SIG-M5 (cell line): Measurements from ENCODE around the gene PDE4B.

ENCODE experiments used
- DNase-seq: peaks from one replicate; lab custom pipeline; 2025; lab: John Stamatoyannopoulos, UW

PDE4B gene

GRCh38 chr1:65792669-65793358 lies at the start of gene PDE4B:
PDE4B (plus strand) TSS chr1:65792895.
- DNase-seq: no peak

DNA sequence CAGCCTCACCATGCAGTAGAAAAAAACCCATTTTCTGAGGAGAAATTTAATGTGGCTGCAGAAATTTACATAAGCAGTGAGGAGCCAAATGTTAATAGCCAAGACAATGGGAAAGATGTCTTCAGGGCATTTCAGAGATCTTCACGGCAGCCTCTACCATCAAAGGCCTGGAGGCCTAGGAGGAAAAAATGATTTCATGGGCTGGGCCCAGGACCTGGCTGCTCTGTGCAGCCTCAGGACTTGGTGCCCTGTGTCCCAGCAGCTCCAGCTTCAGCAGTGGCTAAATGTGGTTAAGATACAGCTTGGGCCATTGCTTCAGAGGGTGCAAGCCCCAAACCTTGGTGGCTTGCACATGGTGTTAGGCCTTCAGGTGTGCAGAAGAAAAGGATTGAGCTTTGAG lies 48.0 kb upstream of the PDE4B start:
- DNase-seq: no peak

DNA sequence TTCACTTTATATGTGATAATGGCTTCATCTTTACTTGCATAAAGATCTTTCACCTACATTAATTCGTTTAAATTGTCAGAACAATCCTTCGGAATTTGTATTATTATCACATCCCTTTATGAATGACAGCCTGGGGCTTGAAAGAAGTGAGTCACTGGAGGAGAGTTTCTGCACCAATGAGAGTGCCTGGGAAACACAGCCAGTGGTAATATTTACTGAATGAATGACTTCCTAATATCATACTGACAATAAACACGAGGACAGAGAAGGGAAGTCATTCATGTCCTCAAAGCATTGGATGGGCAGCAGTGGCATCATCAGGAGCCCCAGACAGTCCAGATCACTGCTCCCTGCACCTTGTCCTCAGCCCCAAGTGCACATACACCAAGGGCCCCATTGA lies 40.7 kb upstream of the PDE4B start:
- no peak for DNase-seq

GRCh38 chr1:65756616-65757015 lies 36.1 kb upstream of the PDE4B start:
- DNase-seq: no peak

- DNase-seq: no peak
Measured at GRCh38 chr1:65757531-65757930, 35.2 kb upstream of the PDE4B start.

DNA sequence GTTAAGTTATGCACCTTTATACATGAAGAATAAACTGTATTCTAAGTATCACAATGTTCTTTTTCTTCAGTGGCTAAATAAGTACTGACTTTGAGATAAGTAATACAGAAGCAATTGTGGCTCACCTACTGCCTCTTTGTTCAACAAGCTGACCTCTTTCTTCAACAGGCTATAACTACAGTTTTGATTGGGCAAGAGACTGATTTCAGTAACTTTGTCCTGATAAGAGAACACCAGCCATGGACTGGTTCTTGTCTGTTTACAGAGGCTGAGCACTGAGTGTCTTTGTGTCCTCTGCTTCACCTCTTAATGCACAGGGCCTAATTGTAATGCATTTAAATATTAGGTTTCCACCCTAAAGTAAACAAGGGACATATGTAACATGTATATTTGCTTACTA lies 34.6 kb upstream of the PDE4B start:
- no peak for DNase-seq

GRCh38 chr1:65759516-65759915 lies 33.2 kb upstream of the PDE4B start:
- DNase-seq: no peak

DNA sequence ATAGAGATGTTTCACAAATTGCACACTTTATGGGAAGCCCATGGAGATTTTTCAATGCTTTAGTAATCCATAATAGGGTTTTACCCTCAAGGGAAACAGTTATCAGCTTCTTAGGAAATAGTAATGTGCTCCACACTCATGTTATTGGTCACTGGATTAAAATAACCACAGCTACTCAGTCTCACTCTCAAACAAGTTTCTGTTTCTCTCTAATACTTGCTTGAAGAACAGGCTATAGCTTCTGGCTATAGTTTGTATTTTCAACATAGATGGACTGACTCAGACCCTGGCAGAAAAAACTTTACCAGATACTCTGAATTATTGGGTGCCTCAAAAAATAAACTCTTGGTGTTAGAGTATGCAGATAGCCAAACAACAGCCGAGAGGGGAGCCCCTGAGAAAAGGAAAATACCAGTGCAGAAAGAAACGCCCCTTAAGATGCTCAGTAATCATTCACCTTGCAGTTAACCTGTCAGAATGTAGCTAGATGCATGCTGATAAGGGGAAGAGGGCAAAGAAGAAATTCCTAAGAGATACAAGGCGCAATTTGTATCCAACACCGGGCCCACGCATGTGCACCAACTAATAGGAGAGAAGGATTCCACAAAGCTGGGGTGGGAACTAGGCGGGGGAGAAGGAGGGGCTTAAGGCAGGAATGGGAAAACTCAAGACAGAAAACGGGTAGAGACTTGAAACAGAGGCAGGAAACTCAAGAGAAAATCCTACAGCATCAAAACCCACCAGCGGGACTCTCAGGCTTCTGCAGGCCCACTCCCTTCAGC lies 30.4 kb upstream of the PDE4B start:
- no peak for DNase-seq

DNA sequence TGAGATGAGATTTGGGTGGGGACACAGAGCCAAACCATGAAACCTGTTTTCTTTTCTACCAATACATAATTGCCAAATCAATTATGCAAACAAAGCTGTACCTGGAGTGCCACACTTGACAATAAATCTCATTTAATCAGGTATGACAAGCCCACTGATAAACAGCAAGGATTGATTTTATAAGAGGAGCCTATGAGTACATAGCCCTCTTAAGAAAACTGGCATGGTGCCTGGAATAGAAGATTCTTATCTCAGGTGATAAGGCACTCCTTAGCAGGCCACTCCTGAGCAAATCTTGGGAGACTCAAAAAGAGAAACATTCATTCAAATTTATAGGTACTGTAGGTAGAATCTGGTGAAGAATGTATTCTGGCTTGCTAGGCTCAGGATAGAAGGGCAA lies 28.6 kb upstream of the PDE4B start:
- DNase-seq: no peak

GRCh38 chr1:65765631-65766030 lies 27.1 kb upstream of the PDE4B start:
- no peak for DNase-seq

DNA sequence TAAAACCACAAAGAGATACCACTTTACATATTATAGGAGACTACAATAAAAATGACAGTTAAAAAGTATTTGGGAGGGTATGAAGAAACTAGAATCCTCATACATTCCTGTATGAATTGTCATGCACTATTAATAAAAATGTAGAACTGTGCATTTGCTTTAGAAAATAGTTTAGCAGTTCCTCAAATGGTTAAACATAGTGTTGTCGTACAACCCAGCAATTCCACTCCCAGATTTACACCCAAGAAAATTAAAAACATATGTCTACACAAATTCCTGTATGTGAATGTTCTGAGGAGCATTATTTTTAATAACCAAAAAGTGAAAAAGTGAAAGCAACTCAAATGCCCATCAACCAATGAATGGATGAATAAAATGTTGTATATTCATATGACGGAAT lies 23.1 kb upstream of the PDE4B start:
- DNase-seq: no peak

GRCh38 chr1:65772607-65773006 lies 20.1 kb upstream of the PDE4B start:
- no peak for DNase-seq

DNA sequence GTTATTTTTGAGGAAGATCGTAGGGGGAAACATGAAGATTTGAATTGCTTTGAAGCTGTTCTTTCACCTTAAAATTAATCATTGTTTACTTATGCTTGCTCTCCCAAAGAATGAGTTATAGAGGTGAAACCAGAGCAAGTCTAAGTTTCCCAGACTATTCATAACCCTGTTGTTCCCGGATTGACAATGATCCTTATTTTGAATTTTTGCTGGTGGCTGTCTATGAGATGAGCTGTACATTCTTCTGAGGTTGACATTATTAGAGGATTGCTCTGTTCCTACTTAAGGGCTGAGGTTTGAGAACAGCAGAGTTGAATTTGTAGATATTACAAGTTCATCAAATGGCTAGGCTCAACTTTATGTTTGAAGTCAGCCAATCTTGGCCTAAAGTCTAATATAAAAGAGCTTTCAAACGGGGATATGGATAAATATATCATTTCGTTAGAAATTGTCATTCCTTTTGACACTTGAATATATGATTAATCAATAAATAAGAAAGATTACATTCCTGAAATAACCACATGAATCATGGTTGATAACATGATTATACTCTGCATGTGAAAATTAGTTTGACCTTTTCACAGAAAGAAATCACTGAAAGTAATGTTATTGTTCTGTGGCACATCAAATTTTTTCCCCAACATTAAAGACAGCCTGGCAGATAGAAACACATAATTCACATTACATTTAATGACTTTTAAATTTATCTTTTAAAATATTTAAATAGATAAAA lies 19.1 kb upstream of the PDE4B start:
- DNase-seq: no peak

DNA sequence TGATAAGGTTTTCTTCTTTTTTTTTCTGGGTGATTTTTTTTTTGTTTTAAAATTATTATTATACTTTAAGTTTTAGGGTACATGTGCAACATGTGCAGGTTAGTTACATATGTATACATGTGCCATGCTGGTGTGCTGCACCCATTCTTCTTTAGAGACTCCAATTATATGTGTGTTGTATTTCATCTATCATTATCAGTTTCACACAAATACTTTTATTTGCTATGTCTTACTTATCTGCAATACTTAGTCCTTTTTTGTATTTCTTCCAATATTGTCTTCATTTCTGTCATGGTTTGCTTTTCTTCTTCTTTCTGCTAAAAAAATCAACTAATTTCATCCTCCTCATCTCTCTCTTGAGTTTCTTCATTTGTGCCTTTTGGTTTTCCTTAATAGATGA lies 3.9 kb upstream of the PDE4B start:
- DNase-seq: no peak

DNA sequence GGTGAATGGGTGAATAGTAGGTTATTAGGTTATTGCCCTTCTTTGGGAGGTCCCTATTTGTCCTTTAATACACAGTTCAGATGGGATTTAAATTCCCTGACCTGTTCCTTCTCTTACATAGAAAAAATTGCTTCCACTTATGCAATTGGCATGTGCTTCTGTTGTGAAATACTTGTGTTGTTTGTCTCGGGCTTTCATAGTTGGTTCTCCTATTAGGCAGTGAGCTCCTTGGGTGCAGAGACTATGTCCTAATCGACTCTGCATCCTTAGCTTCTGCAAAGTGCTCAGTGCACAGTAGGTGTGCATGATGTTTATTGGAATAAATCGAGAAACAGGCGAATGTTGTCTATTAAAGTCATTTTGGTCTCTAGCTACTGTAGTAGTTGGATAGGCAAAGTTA lies 1.3 kb upstream of the PDE4B start:
- no peak for DNase-seq

DNA sequence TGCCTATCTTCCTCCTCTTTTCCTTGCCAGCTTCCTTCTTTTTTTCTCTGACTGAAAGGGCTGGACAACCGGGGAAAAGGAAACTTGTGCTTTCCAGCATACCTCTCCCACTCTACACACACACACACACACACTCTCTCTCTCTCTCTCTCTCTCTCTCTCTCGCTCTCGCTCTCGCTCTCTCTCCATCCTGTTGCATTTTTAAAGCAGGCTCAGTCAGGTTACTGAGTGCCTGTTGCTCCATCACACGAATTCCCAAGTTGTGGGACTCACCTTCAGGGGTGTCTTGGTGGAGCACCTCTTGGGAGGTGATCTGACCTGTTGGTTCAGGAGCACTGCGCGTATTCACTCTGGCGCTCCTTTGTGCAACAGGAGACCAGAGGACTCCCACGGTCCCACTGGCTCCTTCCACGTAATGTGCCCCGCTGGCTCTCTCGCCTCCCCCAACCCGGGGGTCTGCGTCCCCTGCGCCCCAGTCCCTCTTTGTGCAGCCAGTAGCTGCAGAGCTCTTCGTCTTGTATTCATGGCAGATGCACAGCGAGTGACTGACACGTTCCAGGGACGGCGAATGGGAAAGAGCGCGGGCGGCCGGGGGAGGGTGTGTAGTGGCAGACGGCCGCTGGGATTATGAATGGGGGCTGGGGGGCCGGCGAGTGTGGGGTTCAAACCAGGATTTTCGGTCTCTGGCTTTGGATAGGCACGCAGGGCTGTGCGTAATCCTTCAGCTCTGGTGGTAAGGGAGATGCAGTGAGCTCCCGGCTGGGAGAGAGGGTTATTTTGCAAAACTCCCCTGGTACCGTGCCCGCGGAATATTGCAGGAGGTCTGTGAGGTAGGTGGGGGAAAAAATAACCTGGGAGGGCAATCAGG lies 660 bp upstream of the PDE4B start:
- no peak for DNase-seq

- DNase-seq: no peak
Measured at GRCh38 chr1:65793359-65793732, 651 bp downstream of the PDE4B start.

GRCh38 chr1:65795311-65795710 lies 2.6 kb downstream of the PDE4B start:
- no peak for DNase-seq

GRCh38 chr1:65799601-65800000 lies 6.9 kb downstream of the PDE4B start:
- no peak for DNase-seq

- DNase-seq: no peak
Measured at GRCh38 chr1:65804584-65804983, 11.9 kb downstream of the PDE4B start.

DNA sequence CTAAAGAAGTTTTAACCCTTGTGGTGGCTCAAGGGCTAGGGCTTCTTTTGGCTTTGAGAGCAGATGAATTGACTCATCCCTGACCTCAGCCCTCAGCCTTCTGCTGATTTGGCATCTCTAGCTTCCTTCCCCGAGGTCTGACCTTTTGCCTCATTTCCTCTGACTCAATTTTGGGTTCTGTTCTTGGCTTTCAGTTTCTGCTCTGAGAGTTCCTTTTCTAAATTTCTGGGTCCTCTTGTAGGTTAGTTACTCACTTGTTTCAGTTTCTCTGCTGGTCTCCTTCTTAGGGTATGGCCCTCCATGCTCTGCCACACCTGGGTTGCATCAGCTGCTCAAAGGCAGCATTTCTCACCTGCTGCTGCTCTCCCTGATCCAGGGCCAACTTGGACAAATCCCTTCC lies 19.4 kb downstream of the PDE4B start:
- DNase-seq: no peak

DNA sequence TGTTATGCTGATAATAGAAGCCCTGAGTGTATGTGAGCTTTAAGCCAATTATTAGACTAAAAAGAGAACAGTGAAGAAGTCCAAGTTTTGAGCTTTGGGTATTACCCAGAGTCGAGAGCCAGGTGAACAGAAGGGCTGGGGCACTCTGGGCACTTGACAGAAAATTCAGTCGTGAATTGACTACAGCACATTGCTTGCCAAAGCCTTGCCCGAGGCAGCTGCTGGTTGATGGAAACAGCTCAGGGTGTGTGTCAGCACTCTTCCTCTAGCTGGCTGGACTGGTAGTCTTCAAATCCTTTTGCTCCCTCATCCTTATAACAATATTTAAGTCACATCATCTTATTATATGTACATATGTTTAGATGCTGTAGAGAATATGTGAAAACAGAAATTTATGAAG lies 21.3 kb downstream of the PDE4B start:
- DNase-seq: no peak
